ENCODE data around the gene ISCA1.
"Not testable (repeated sequence)": the region's sequence is repeated elsewhere in the genome, so short reads cannot be mapped to it uniquely, and the experiment has no call there.

ISCA1 gene

GRCh38 chr9:86300701-86301100 is 18.4 kb upstream of the ISCA1 start:
- Histone ChIP-seq H3K27ac (replicated peaks) (no peak overlapping the region), H3K4me3 (replicated peaks; ENCODE audit: insufficient read depth, low read length) (no peak overlapping the region), H3K27me3 (ENCODE audit: insufficient read depth, poor library complexity, severe bottlenecking) (no peaks in the 10 kb centered on the region)
- no peak for DNase-seq (ENCODE audit: low read depth in 1 of 2, low spot score in 1 of 2)
- TF ChIP-seq CTCF (IDR thresholded peaks at IDR 0.05; ENCODE audit: insufficient read depth, low read length) (no peak), POLR2AphosphoS5 (IDR thresholded peaks at IDR 0.05; ENCODE audit: low read depth) (no peak), SPI1 (IDR thresholded peaks at IDR 0.05; ENCODE audit: borderline replicate concordance, low read depth) (no peak)

- Histone ChIP-seq H3K27me3 (ENCODE audit: insufficient read depth, poor library complexity, severe bottlenecking) (no peaks in the 10 kb centered on the region), H3K27ac (replicated peaks) (no peak overlapping the region), H3K4me3 (replicated peaks; ENCODE audit: insufficient read depth, low read length) (no peak overlapping the region)
- TF ChIP-seq REST (IDR thresholded peaks at IDR 0.05; ENCODE audit: insufficient replicate concordance, low read depth), result no peak
- no peak for TF ChIP-seq POLR2AphosphoS5 (IDR thresholded peaks at IDR 0.05; ENCODE audit: low read depth)
- no peak for TF ChIP-seq GABPA (IDR thresholded peaks at IDR 0.05; ENCODE audit: low read depth)
- no peak for TF ChIP-seq SPI1 (IDR thresholded peaks at IDR 0.05; ENCODE audit: borderline replicate concordance, low read depth)
- TF ChIP-seq CTCF (IDR thresholded peaks at IDR 0.05; ENCODE audit: insufficient read depth, low read length), result no peak
- DNase-seq (ENCODE audit: low read depth in 1 of 2, low spot score in 1 of 2), result no peak
These were observed 16.5 kb upstream of the ISCA1 start for GRCh38 chr9:86298873-86299272.

GRCh38 chr9:86290341-86290740 is 8.0 kb upstream of the ISCA1 start:
- H3K4me3 ChIP-seq (replicated peaks; ENCODE audit: insufficient read depth, low read length); H3K27me3 ChIP-seq (ENCODE audit: insufficient read depth, poor library complexity, severe bottlenecking); H3K27ac ChIP-seq (replicated peaks); DNase-seq (ENCODE audit: low read depth in 1 of 2, low spot score in 1 of 2): not testable (repeated sequence)

- TF ChIP-seq POLR2AphosphoS5 (IDR thresholded peaks at IDR 0.05; ENCODE audit: low read depth), result no peak
- TF ChIP-seq REST (IDR thresholded peaks at IDR 0.05; ENCODE audit: insufficient replicate concordance, low read depth), result no peak
- TF ChIP-seq SPI1 (IDR thresholded peaks at IDR 0.05; ENCODE audit: borderline replicate concordance, low read depth), result no peak
- TF ChIP-seq GABPA (IDR thresholded peaks at IDR 0.05; ENCODE audit: low read depth), result no peak
- no peak for TF ChIP-seq CTCF (IDR thresholded peaks at IDR 0.05; ENCODE audit: insufficient read depth, low read length)
- H3K27ac ChIP-seq (replicated peaks), result no peak overlapping the region
- no peak for DNase-seq (ENCODE audit: low read depth in 1 of 2, low spot score in 1 of 2)
- H3K4me3 ChIP-seq (replicated peaks; ENCODE audit: insufficient read depth, low read length), result no peak overlapping the region
- no peaks in the 10 kb centered on the region for H3K27me3 ChIP-seq (ENCODE audit: insufficient read depth, poor library complexity, severe bottlenecking)
These were observed 6.3 kb upstream of the ISCA1 start for GRCh38 chr9:86288499-86289198.
